Measurements from ENCODE around the gene PRKG1.

The PRKG1 gene

GRCh38 chr10:52105301-52105700, 1031.0 kb downstream of the PRKG1 start:
- POLR2A ChIA-PET = interaction anchor here (0.7 kb wide), 1 partner anchor 732 kb away, joined by 3 read pairs; no protein-coding TSS in a partner anchor
- H3K4me1 ChIP-seq (ENCODE audit: control extremely low read depth in 1 of 4, control insufficient read depth in 4 of 4, insufficient read depth in 4 of 4, low read length in 3 of 4) = no peaks in the 10 kb centered on the region

GRCh38 chr10:52106011-52106410, 1031.7 kb downstream of the PRKG1 start:
- Histone ChIP-seq H3K36me3 (ENCODE audit: control insufficient read depth in 4 of 4, insufficient read depth in 4 of 4, low read length in 3 of 4) (no peaks in the 10 kb centered on the region), H3K27me3 (replicated peaks in 2 of 5; ENCODE audit: control insufficient read depth in 4 of 5, insufficient read depth in 5 of 5, low read length in 4 of 5) (no peaks in the 10 kb centered on the region), H3K27ac (ENCODE audit: insufficient read depth in 1 of 2, low read depth in 1 of 2, low read length in 2 of 2, poor library complexity in 1 of 2, severe bottlenecking in 2 of 2) (no peak overlapping the region), H3K4me3 (ENCODE audit: control insufficient read depth in 1 of 7, extremely low read depth in 1 of 7, insufficient read depth in 4 of 7, low read depth in 2 of 7, low read length in 6 of 7) (no peak overlapping the region), H3K4me1 (ENCODE audit: control extremely low read depth in 1 of 4, control insufficient read depth in 4 of 4, insufficient read depth in 4 of 4, low read length in 3 of 4) (no peaks in the 10 kb centered on the region), H3K9me3 (ENCODE audit: control extremely low read depth in 1 of 5, control insufficient read depth in 4 of 5, insufficient read depth in 2 of 5, low read depth in 1 of 5, low read length in 4 of 5) (no peaks in the 10 kb centered on the region)
- no peak for DNase-seq
- POLR2A ChIA-PET = no interaction called here
- CTCF ChIA-PET = no interaction called here
- WGBS (ENCODE audit: insufficient coverage) = 100% methylated on average over 1 of the region's 4 CpGs

More at GRCh38 chr10:52105301-52105700, 1031.0 kb downstream of the PRKG1 start:
- Histone ChIP-seq H3K27me3 (replicated peaks in 2 of 5; ENCODE audit: control insufficient read depth in 4 of 5, insufficient read depth in 5 of 5, low read length in 4 of 5) (no peaks in the 10 kb centered on the region), H3K4me3 (ENCODE audit: control insufficient read depth in 1 of 7, extremely low read depth in 1 of 7, insufficient read depth in 4 of 7, low read depth in 2 of 7, low read length in 6 of 7) (no peak overlapping the region), H3K36me3 (ENCODE audit: control insufficient read depth in 4 of 4, insufficient read depth in 4 of 4, low read length in 3 of 4) (no peaks in the 10 kb centered on the region), H3K27ac (ENCODE audit: insufficient read depth in 1 of 2, low read depth in 1 of 2, low read length in 2 of 2, poor library complexity in 1 of 2, severe bottlenecking in 2 of 2) (no peak overlapping the region), H3K9me3 (ENCODE audit: control extremely low read depth in 1 of 5, control insufficient read depth in 4 of 5, insufficient read depth in 2 of 5, low read depth in 1 of 5, low read length in 4 of 5) (no peaks in the 10 kb centered on the region)
- DNase-seq = no peak
- 100% methylated on average over 5 of the region's 9 CpGs for WGBS (ENCODE audit: insufficient coverage)
- CTCF ChIA-PET = no interaction called here

GRCh38 chr10:52106899-52107298, 1032.6 kb downstream of the PRKG1 start:
- Histone ChIP-seq H3K27ac (ENCODE audit: insufficient read depth in 1 of 2, low read depth in 1 of 2, low read length in 2 of 2, poor library complexity in 1 of 2, severe bottlenecking in 2 of 2) (no peak overlapping the region), H3K36me3 (ENCODE audit: control insufficient read depth in 4 of 4, insufficient read depth in 4 of 4, low read length in 3 of 4) (no peaks in the 10 kb centered on the region), H3K4me3 (ENCODE audit: control insufficient read depth in 1 of 7, extremely low read depth in 1 of 7, insufficient read depth in 4 of 7, low read depth in 2 of 7, low read length in 6 of 7) (no peak overlapping the region), H3K9me3 (ENCODE audit: control extremely low read depth in 1 of 5, control insufficient read depth in 4 of 5, insufficient read depth in 2 of 5, low read depth in 1 of 5, low read length in 4 of 5) (no peaks in the 10 kb centered on the region), H3K4me1 (ENCODE audit: control extremely low read depth in 1 of 4, control insufficient read depth in 4 of 4, insufficient read depth in 4 of 4, low read length in 3 of 4) (no peaks in the 10 kb centered on the region), H3K27me3 (replicated peaks in 2 of 5; ENCODE audit: control insufficient read depth in 4 of 5, insufficient read depth in 5 of 5, low read length in 4 of 5) (no peaks in the 10 kb centered on the region)
- no peak for DNase-seq
- POLR2A ChIA-PET = interaction anchor here (0.6 kb wide), 1 partner anchor 28 kb away, joined by 3 read pairs; no protein-coding TSS in a partner anchor
- CTCF ChIA-PET = no interaction called here

- CTCF ChIA-PET = no interaction called here
These were observed 1033.9 kb downstream of the PRKG1 start for GRCh38 chr10:52108236-52108635.

GRCh38 chr10:52110576-52110975, 1036.3 kb downstream of the PRKG1 start:
- 97% methylated on average over 5 of the region's 5 CpGs for WGBS (ENCODE audit: insufficient coverage)
- ChIA-PET POLR2A (no interaction called here), CTCF (no interaction called here)
- no peaks in the 10 kb centered on the region for H3K36me3 ChIP-seq (ENCODE audit: control insufficient read depth in 4 of 4, insufficient read depth in 4 of 4, low read length in 3 of 4)
- no peaks in the 10 kb centered on the region for H3K9me3 ChIP-seq (ENCODE audit: control extremely low read depth in 1 of 5, control insufficient read depth in 4 of 5, insufficient read depth in 2 of 5, low read depth in 1 of 5, low read length in 4 of 5)
- no peak overlapping the region for H3K27ac ChIP-seq (ENCODE audit: insufficient read depth in 1 of 2, low read depth in 1 of 2, low read length in 2 of 2, poor library complexity in 1 of 2, severe bottlenecking in 2 of 2)
- H3K4me3 ChIP-seq (ENCODE audit: control insufficient read depth in 1 of 7, extremely low read depth in 1 of 7, insufficient read depth in 4 of 7, low read depth in 2 of 7, low read length in 6 of 7) = no peak overlapping the region
- H3K4me1 ChIP-seq (ENCODE audit: control extremely low read depth in 1 of 4, control insufficient read depth in 4 of 4, insufficient read depth in 4 of 4, low read length in 3 of 4) = no peaks in the 10 kb centered on the region
- DNase-seq = no peak
- peaks cover 0 to 2% (median 0%) of the 10 kb centered on the region in 5 experiments for H3K27me3 ChIP-seq (replicated peaks in 2 of 5; ENCODE audit: control insufficient read depth in 4 of 5, insufficient read depth in 5 of 5, low read length in 4 of 5)

More at GRCh38 chr10:52108236-52108635, 1033.9 kb downstream of the PRKG1 start:
- no peaks in the 10 kb centered on the region for H3K9me3 ChIP-seq (ENCODE audit: control extremely low read depth in 1 of 5, control insufficient read depth in 4 of 5, insufficient read depth in 2 of 5, low read depth in 1 of 5, low read length in 4 of 5)
- no peaks in the 10 kb centered on the region for H3K4me1 ChIP-seq (ENCODE audit: control extremely low read depth in 1 of 4, control insufficient read depth in 4 of 4, insufficient read depth in 4 of 4, low read length in 3 of 4)
- H3K4me3 ChIP-seq (ENCODE audit: control insufficient read depth in 1 of 7, extremely low read depth in 1 of 7, insufficient read depth in 4 of 7, low read depth in 2 of 7, low read length in 6 of 7) = no peak overlapping the region
- no peaks in the 10 kb centered on the region for H3K36me3 ChIP-seq (ENCODE audit: control insufficient read depth in 4 of 4, insufficient read depth in 4 of 4, low read length in 3 of 4)
- no peak for DNase-seq
- peaks cover 0 to 2% (median 0%) of the 10 kb centered on the region in 5 experiments for H3K27me3 ChIP-seq (replicated peaks in 2 of 5; ENCODE audit: control insufficient read depth in 4 of 5, insufficient read depth in 5 of 5, low read length in 4 of 5)
- POLR2A ChIA-PET = no interaction called here
- 100% methylated on average over 1 of the region's 1 CpG for WGBS (ENCODE audit: insufficient coverage)
- no peak overlapping the region for H3K27ac ChIP-seq (ENCODE audit: insufficient read depth in 1 of 2, low read depth in 1 of 2, low read length in 2 of 2, poor library complexity in 1 of 2, severe bottlenecking in 2 of 2)

- WGBS (ENCODE audit: insufficient coverage) = no CpG with 5 or more reads among the region's 3 CpGs
- CTCF ChIA-PET = no interaction called here
- H3K4me1 ChIP-seq (ENCODE audit: control extremely low read depth in 1 of 4, control insufficient read depth in 4 of 4, insufficient read depth in 4 of 4, low read length in 3 of 4) = no peaks in the 10 kb centered on the region
- H3K4me3 ChIP-seq (ENCODE audit: control insufficient read depth in 1 of 7, extremely low read depth in 1 of 7, insufficient read depth in 4 of 7, low read depth in 2 of 7, low read length in 6 of 7) = no peak overlapping the region
- POLR2A ChIA-PET = no interaction called here
- peaks cover 0 to 2% (median 0%) of the 10 kb centered on the region in 5 experiments for H3K27me3 ChIP-seq (replicated peaks in 2 of 5; ENCODE audit: control insufficient read depth in 4 of 5, insufficient read depth in 5 of 5, low read length in 4 of 5)
- H3K27ac ChIP-seq (ENCODE audit: insufficient read depth in 1 of 2, low read depth in 1 of 2, low read length in 2 of 2, poor library complexity in 1 of 2, severe bottlenecking in 2 of 2) = no peak overlapping the region
- H3K36me3 ChIP-seq (ENCODE audit: control insufficient read depth in 4 of 4, insufficient read depth in 4 of 4, low read length in 3 of 4) = no peaks in the 10 kb centered on the region
- H3K9me3 ChIP-seq (ENCODE audit: control extremely low read depth in 1 of 5, control insufficient read depth in 4 of 5, insufficient read depth in 2 of 5, low read depth in 1 of 5, low read length in 4 of 5) = no peaks in the 10 kb centered on the region
- no peak for DNase-seq
These were observed 1037.0 kb downstream of the PRKG1 start for GRCh38 chr10:52111101-52111891.

- DNase-seq = no peak
- ChIA-PET CTCF (no interaction called here), POLR2A (no interaction called here)
- Histone ChIP-seq H3K27ac (ENCODE audit: insufficient read depth in 1 of 2, low read depth in 1 of 2, low read length in 2 of 2, poor library complexity in 1 of 2, severe bottlenecking in 2 of 2) (no peak overlapping the region), H3K4me1 (ENCODE audit: control extremely low read depth in 1 of 4, control insufficient read depth in 4 of 4, insufficient read depth in 4 of 4, low read length in 3 of 4) (no peaks in the 10 kb centered on the region), H3K27me3 (replicated peaks in 2 of 5; ENCODE audit: control insufficient read depth in 4 of 5, insufficient read depth in 5 of 5, low read length in 4 of 5) (peaks cover 0 to 2% (median 0%) of the 10 kb centered on the region in 5 experiments), H3K4me3 (ENCODE audit: control insufficient read depth in 1 of 7, extremely low read depth in 1 of 7, insufficient read depth in 4 of 7, low read depth in 2 of 7, low read length in 6 of 7) (no peak overlapping the region), H3K9me3 (ENCODE audit: control extremely low read depth in 1 of 5, control insufficient read depth in 4 of 5, insufficient read depth in 2 of 5, low read depth in 1 of 5, low read length in 4 of 5) (no peaks in the 10 kb centered on the region), H3K36me3 (ENCODE audit: control insufficient read depth in 4 of 4, insufficient read depth in 4 of 4, low read length in 3 of 4) (no peaks in the 10 kb centered on the region)
- WGBS (ENCODE audit: insufficient coverage) = 95% methylated on average over 3 of the region's 3 CpGs
These were observed 1041.5 kb downstream of the PRKG1 start for GRCh38 chr10:52115823-52116222.

Data from common myeloid progenitor, CD34-positive (primary cell).